ENCODE data around the gene ZNF649.

DNA sequence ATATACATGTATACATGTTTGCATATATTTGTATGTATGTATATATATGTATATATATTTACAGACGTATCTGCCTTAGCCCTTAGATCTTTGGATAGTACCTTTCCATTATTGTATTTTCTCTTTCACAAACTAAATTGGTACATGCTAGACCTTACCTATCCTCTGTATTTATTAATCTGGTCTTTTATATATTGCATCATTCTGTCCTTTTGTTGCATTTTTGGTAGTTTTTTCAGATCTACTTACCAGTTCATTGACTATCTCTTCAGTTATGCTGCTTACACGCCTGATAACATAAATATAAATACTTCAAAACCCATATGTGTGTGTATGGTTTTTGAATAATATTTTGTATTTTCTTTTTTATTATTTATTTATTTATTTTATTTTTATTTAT is 34.1 kb upstream of the ZNF649 start:
- no peak for TF ChIP-seq ZNF556 (CRISPR knock-in tag; IDR thresholded peaks at IDR 0.05; ENCODE audit: borderline replicate concordance)
- TF ChIP-seq, protein P1, sequence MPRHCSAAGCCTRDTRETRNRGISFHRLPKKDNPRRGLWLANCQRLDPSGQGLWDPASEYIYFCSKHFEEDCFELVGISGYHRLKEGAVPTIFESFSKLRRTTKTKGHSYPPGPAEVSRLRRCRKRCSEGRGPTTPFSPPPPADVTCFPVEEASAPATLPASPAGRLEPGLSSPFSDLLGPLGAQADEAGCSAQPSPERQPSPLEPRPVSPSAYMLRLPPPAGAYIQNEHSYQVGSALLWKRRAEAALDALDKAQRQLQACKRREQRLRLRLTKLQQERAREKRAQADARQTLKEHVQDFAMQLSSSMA (CRISPR knock-in tag; IDR thresholded peaks at IDR 0.05) = no peak
- TF ChIP-seq POLR2AphosphoS5 (IDR thresholded peaks at IDR 0.05; ENCODE audit: low read depth, low read length) = no peak
- TF ChIP-seq SAFB2 (CRISPR knock-in tag; IDR thresholded peaks at IDR 0.05; ENCODE audit: borderline replicate concordance, low read depth) = no peak
- no peak for TF ChIP-seq NPAS2 (CRISPR knock-in tag; IDR thresholded peaks at IDR 0.05; ENCODE audit: borderline replicate concordance)
- no peak for TF ChIP-seq TAF1 (CRISPR knock-in tag; IDR thresholded peaks at IDR 0.05)
- no peak for TF ChIP-seq ZNF713 (CRISPR knock-in tag; IDR thresholded peaks at IDR 0.05)
- TF ChIP-seq, protein P2, sequence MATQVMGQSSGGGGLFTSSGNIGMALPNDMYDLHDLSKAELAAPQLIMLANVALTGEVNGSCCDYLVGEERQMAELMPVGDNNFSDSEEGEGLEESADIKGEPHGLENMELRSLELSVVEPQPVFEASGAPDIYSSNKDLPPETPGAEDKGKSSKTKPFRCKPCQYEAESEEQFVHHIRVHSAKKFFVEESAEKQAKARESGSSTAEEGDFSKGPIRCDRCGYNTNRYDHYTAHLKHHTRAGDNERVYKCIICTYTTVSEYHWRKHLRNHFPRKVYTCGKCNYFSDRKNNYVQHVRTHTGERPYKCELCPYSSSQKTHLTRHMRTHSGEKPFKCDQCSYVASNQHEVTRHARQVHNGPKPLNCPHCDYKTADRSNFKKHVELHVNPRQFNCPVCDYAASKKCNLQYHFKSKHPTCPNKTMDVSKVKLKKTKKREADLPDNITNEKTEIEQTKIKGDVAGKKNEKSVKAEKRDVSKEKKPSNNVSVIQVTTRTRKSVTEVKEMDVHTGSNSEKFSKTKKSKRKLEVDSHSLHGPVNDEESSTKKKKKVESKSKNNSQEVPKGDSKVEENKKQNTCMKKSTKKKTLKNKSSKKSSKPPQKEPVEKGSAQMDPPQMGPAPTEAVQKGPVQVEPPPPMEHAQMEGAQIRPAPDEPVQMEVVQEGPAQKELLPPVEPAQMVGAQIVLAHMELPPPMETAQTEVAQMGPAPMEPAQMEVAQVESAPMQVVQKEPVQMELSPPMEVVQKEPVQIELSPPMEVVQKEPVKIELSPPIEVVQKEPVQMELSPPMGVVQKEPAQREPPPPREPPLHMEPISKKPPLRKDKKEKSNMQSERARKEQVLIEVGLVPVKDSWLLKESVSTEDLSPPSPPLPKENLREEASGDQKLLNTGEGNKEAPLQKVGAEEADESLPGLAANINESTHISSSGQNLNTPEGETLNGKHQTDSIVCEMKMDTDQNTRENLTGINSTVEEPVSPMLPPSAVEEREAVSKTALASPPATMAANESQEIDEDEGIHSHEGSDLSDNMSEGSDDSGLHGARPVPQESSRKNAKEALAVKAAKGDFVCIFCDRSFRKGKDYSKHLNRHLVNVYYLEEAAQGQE (IDR thresholded peaks at IDR 0.05; ENCODE audit: borderline replicate concordance in 1 of 2, low read depth in 1 of 2, low read length in 2 of 2) = no peak
- no peak for TF ChIP-seq FOXA1 (IDR thresholded peaks at IDR 0.05)
- TF ChIP-seq FOXA1 (CRISPR knock-in tag; IDR thresholded peaks at IDR 0.05) = no peak
- TF ChIP-seq, protein P3, sequence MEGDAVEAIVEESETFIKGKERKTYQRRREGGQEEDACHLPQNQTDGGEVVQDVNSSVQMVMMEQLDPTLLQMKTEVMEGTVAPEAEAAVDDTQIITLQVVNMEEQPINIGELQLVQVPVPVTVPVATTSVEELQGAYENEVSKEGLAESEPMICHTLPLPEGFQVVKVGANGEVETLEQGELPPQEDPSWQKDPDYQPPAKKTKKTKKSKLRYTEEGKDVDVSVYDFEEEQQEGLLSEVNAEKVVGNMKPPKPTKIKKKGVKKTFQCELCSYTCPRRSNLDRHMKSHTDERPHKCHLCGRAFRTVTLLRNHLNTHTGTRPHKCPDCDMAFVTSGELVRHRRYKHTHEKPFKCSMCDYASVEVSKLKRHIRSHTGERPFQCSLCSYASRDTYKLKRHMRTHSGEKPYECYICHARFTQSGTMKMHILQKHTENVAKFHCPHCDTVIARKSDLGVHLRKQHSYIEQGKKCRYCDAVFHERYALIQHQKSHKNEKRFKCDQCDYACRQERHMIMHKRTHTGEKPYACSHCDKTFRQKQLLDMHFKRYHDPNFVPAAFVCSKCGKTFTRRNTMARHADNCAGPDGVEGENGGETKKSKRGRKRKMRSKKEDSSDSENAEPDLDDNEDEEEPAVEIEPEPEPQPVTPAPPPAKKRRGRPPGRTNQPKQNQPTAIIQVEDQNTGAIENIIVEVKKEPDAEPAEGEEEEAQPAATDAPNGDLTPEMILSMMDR (CRISPR knock-in tag; IDR thresholded peaks at IDR 0.05) = no peak
- TF ChIP-seq HNRNPUL1 (IDR thresholded peaks at IDR 0.05; ENCODE audit: low read depth, low read length) = no peak
